HepG2 (cell line): ENCODE results near the gene FCHSD1. TPM values are rescaled to one million over a fixed set of nuclear protein-coding genes. Genes with fewer than 3 reads are reported as not detected.
A peak's percentile ranks its signal among the peaks of the same experiment; 100 is the strongest.

Source experiments
- AHR ChIP-seq: IDR thresholded peaks from 2 replicates; pipeline ENCODE4 v1.6.1; 2018; ENCODE audit warnings: missing genetic modification reagents, missing compliant biosample characterization
- ETV5 ChIP-seq: IDR thresholded peaks from 2 replicates; pipeline ENCODE4 v1.6.1; 2018; ENCODE audit warnings: missing biosample characterization, missing genetic modification reagents, inconsistent platforms, borderline replicate concordance
- FOSL1 ChIP-seq: sonication (generic); formaldehyde crosslinking; IDR thresholded peaks from 2 replicates; pipeline ENCODE4 v1.9.0; 2021; ENCODE audit warnings: missing genetic modification reagents, borderline replicate concordance
- IKZF1 ChIP-seq: fragments of 450-650 bp; IDR thresholded peaks from 2 replicates; pipeline ENCODE4 v1.7.1; 2016
- ISX ChIP-seq: sonication (generic); formaldehyde crosslinking; conservative IDR thresholded peaks from 2 replicates; pipeline ENCODE4 v1.5.0; 2020; ENCODE audit warnings: missing genetic modification reagents
- KDM1A ChIP-seq: IDR thresholded peaks from 2 replicates; pipeline ENCODE4 v1.6.1; 2016; ENCODE audit warnings: missing compliant biosample characterization
- MED1 ChIP-seq: sonication (generic); formaldehyde crosslinking; IDR thresholded peaks from 2 replicates; pipeline ENCODE4 v1.4.0; 2020; ENCODE audit warnings: missing genetic modification reagents
- PRPF4 ChIP-seq: fragments of 200-400 bp; formaldehyde crosslinking; IDR thresholded peaks from 2 replicates; pipeline ENCODE4 v1.6.1; 2016; ENCODE audit warnings: low read length, low read depth; ENCODE audit not compliant: poor library complexity, severe bottlenecking
- TBX3 ChIP-seq: fragments of 450-650 bp; IDR thresholded peaks from 2 replicates; pipeline ENCODE4 v1.6.1; 2017; ENCODE audit warnings: antibody characterized with exemption, mild to moderate bottlenecking, inconsistent platforms, borderline replicate concordance
- TCF7L2 ChIP-seq: IDR thresholded peaks from 2 replicates; pipeline ENCODE4 v1.6.1; 2011; ENCODE audit warnings: mild to moderate bottlenecking, low read depth, low read length, moderate library complexity
- ZFYVE20 ChIP-seq: sonication (generic); formaldehyde crosslinking; IDR thresholded peaks from 2 replicates; pipeline ENCODE4 v1.8.0; 2023; ENCODE audit warnings: low read depth, mild to moderate bottlenecking, moderate library complexity, missing genetic modification reagents, borderline replicate concordance
- ZNF335 ChIP-seq: sonication (generic); formaldehyde crosslinking; IDR thresholded peaks from 2 replicates; pipeline ENCODE4 v1.4.0; 2020; ENCODE audit warnings: missing genetic modification reagents
- ZNF775 ChIP-seq: sonication (generic); formaldehyde crosslinking; IDR thresholded peaks from 2 replicates; pipeline ENCODE4 v1.4.0; 2020; ENCODE audit warnings: missing genetic modification reagents, mild to moderate bottlenecking, moderate library complexity, borderline replicate concordance
- polyA plus RNA-seq, 8 experiments: library from polyadenylated mRNA; depleted of rRNA in 3 of 8; stranded (reverse) in 7 of 8; unstranded in 1 of 8; fragments of >200 nt; fragmentation: Illumina TruSeq in 4 of 8; extraction: Trizol in 4 of 8; gene quantifications; 2 replicates each; pipeline versions ENCODE4 v1.2.1 to v1.2.3, GENCODE V29; 2011 to 2016; ENCODE audit warnings: low read depth in 4 of 8, missing spikeins in 1 of 8, mixed read lengths in 1 of 8; ENCODE audit not compliant: insufficient read depth in 1 of 8
- total RNA-seq, 5 experiments: library from RNA; depleted of rRNA; stranded (reverse); fragments of >200 nt; fragmentation: Illumina TruSeq; extraction: Trizol; gene quantifications; 2 replicates each; pipeline ENCODE4 v1.2.3, GENCODE V29; 2016; ENCODE audit warnings: low read depth in 1 of 5
- TF ChIP-seq, protein P1 (sequence below): IDR thresholded peaks from 2 replicates; pipeline ENCODE4 v1.4.0; 2020; ENCODE audit warnings: mild to moderate bottlenecking, missing genetic modification reagents
- TF ChIP-seq, protein P2 (sequence below): sonication (generic); formaldehyde crosslinking; IDR thresholded peaks from 2 replicates; pipeline ENCODE4 v1.9.0; 2021; ENCODE audit warnings: missing genetic modification reagents, borderline replicate concordance
- TF ChIP-seq, protein P3 (sequence below): sonication (generic); formaldehyde crosslinking; IDR thresholded peaks from 2 replicates; pipeline ENCODE4 v1.4.0; 2020; ENCODE audit warnings: missing genetic modification reagents

FCHSD1 gene
- total and polyA plus RNA-seq, 2 of the 13 experiments (the other 11 are each of a cell fraction or from before 2014, with no cell fraction given), result 5.5 to 15.4 TPM

DNA sequence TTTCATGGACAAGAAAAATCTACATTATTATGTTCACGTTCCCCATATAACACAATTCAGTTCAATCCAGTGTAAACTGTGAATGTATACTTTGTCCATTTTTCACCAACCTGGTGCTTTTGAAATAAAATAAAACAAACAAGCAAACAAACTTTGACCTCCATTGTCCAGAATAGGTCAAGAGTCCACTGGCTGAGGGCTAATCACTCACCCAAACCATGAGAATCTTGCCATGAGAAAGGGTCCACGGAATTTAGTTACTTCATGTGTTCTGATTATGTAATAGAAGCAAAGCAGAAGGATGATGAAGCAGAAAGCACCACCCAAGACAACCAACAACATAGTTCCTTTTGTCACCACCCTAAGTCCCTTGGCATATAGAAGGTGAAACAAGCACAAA lies 61.1 kb downstream of the FCHSD1 start (continued):
- TF ChIP-seq, protein P1, sequence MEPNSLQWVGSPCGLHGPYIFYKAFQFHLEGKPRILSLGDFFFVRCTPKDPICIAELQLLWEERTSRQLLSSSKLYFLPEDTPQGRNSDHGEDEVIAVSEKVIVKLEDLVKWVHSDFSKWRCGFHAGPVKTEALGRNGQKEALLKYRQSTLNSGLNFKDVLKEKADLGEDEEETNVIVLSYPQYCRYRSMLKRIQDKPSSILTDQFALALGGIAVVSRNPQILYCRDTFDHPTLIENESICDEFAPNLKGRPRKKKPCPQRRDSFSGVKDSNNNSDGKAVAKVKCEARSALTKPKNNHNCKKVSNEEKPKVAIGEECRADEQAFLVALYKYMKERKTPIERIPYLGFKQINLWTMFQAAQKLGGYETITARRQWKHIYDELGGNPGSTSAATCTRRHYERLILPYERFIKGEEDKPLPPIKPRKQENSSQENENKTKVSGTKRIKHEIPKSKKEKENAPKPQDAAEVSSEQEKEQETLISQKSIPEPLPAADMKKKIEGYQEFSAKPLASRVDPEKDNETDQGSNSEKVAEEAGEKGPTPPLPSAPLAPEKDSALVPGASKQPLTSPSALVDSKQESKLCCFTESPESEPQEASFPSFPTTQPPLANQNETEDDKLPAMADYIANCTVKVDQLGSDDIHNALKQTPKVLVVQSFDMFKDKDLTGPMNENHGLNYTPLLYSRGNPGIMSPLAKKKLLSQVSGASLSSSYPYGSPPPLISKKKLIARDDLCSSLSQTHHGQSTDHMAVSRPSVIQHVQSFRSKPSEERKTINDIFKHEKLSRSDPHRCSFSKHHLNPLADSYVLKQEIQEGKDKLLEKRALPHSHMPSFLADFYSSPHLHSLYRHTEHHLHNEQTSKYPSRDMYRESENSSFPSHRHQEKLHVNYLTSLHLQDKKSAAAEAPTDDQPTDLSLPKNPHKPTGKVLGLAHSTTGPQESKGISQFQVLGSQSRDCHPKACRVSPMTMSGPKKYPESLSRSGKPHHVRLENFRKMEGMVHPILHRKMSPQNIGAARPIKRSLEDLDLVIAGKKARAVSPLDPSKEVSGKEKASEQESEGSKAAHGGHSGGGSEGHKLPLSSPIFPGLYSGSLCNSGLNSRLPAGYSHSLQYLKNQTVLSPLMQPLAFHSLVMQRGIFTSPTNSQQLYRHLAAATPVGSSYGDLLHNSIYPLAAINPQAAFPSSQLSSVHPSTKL, result peak; percentile 91
- TF ChIP-seq MED1 (CRISPR knock-in tag), result 0 out of 2 replicates have a peak, but pooled peaks have one; percentile 42
- TF ChIP-seq ETV5 (CRISPR knock-in tag), result peak; percentile 7; the same call in 1 of the 2 replicates
- TF ChIP-seq ZNF335, result no peak
- TF ChIP-seq, protein P2, sequence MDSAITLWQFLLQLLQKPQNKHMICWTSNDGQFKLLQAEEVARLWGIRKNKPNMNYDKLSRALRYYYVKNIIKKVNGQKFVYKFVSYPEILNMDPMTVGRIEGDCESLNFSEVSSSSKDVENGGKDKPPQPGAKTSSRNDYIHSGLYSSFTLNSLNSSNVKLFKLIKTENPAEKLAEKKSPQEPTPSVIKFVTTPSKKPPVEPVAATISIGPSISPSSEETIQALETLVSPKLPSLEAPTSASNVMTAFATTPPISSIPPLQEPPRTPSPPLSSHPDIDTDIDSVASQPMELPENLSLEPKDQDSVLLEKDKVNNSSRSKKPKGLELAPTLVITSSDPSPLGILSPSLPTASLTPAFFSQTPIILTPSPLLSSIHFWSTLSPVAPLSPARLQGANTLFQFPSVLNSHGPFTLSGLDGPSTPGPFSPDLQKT, result no peak
- peak; percentile 42; the same call in 1 of the 2 replicates for TF ChIP-seq TBX3
- TF ChIP-seq ZNF775 (CRISPR knock-in tag), result no peak
- no peak for TF ChIP-seq ZFYVE20 (CRISPR knock-in tag)
- TF ChIP-seq FOSL1 (CRISPR knock-in tag), result no peak
- TF ChIP-seq, protein P3, sequence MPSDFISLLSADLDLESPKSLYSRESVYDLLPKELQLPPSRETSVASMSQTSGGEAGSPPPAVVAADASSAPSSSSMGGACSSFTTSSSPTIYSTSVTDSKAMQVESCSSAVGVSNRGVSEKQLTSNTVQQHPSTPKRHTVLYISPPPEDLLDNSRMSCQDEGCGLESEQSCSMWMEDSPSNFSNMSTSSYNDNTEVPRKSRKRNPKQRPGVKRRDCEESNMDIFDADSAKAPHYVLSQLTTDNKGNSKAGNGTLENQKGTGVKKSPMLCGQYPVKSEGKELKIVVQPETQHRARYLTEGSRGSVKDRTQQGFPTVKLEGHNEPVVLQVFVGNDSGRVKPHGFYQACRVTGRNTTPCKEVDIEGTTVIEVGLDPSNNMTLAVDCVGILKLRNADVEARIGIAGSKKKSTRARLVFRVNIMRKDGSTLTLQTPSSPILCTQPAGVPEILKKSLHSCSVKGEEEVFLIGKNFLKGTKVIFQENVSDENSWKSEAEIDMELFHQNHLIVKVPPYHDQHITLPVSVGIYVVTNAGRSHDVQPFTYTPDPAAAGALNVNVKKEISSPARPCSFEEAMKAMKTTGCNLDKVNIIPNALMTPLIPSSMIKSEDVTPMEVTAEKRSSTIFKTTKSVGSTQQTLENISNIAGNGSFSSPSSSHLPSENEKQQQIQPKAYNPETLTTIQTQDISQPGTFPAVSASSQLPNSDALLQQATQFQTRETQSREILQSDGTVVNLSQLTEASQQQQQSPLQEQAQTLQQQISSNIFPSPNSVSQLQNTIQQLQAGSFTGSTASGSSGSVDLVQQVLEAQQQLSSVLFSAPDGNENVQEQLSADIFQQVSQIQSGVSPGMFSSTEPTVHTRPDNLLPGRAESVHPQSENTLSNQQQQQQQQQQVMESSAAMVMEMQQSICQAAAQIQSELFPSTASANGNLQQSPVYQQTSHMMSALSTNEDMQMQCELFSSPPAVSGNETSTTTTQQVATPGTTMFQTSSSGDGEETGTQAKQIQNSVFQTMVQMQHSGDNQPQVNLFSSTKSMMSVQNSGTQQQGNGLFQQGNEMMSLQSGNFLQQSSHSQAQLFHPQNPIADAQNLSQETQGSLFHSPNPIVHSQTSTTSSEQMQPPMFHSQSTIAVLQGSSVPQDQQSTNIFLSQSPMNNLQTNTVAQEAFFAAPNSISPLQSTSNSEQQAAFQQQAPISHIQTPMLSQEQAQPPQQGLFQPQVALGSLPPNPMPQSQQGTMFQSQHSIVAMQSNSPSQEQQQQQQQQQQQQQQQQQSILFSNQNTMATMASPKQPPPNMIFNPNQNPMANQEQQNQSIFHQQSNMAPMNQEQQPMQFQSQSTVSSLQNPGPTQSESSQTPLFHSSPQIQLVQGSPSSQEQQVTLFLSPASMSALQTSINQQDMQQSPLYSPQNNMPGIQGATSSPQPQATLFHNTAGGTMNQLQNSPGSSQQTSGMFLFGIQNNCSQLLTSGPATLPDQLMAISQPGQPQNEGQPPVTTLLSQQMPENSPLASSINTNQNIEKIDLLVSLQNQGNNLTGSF (CRISPR knock-in tag), result no peak
- TF ChIP-seq PRPF4, result no peak
- no peak for TF ChIP-seq AHR (CRISPR knock-in tag)
- no peak for TF ChIP-seq ISX
- TF ChIP-seq KDM1A (CRISPR knock-in tag), result peak; percentile 49; the same call in 1 of the 2 replicates
- TF ChIP-seq IKZF1, result no peak
- TF ChIP-seq TCF7L2, result no peak
